GM12874 (cell line): Measurements from ENCODE around the gene MBD1.

Experiments used
- TF ChIP-seq, protein P1 (sequence below): IDR thresholded peaks from 2 replicates; pipeline ENCODE4 v1.5.1; 2011; ENCODE audit warnings: low read depth, mild to moderate bottlenecking, control low read depth, low read length, moderate library complexity; ENCODE audit not compliant: insufficient read depth

MBD1 gene

DNA sequence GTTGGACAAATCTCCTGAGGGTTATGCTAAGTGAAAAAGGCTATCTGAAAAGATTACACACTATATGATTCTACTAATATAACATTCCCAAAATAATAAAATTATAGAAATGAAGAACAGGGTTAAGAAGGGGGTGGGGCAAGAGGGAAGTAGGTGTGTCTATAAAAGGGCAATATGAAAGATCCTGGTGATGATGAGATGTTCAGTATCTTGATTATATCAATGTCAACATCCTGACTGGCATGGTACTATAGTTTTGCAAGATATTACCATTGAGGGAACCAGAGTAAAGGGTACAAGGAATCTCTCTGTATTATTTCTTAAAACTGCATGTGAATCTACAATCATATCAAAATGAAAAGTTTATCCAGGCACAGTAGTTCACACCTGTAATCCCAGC is 31.7 kb downstream of the MBD1 start:
- TF ChIP-seq, protein P1, sequence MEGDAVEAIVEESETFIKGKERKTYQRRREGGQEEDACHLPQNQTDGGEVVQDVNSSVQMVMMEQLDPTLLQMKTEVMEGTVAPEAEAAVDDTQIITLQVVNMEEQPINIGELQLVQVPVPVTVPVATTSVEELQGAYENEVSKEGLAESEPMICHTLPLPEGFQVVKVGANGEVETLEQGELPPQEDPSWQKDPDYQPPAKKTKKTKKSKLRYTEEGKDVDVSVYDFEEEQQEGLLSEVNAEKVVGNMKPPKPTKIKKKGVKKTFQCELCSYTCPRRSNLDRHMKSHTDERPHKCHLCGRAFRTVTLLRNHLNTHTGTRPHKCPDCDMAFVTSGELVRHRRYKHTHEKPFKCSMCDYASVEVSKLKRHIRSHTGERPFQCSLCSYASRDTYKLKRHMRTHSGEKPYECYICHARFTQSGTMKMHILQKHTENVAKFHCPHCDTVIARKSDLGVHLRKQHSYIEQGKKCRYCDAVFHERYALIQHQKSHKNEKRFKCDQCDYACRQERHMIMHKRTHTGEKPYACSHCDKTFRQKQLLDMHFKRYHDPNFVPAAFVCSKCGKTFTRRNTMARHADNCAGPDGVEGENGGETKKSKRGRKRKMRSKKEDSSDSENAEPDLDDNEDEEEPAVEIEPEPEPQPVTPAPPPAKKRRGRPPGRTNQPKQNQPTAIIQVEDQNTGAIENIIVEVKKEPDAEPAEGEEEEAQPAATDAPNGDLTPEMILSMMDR: no peak

DNA sequence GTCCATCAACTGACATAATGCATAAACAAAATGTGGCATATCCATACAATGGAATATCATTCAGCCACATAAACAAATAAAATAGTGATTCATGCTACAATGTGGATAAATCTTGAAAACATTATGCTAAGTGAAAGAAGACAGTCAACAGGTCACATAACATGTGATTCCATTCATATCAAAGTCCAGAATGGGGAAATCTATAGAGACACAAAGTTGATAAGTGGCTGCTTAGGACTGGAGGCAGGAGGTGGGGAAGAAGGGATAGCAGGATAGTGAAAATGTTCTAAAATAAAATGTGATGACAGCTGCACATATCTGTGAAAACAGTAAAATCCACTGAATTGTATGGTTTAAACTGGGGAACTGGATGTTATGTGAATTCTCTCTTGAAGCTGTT is 33.8 kb downstream of the MBD1 start:
- TF ChIP-seq, protein P1: no peak

DNA sequence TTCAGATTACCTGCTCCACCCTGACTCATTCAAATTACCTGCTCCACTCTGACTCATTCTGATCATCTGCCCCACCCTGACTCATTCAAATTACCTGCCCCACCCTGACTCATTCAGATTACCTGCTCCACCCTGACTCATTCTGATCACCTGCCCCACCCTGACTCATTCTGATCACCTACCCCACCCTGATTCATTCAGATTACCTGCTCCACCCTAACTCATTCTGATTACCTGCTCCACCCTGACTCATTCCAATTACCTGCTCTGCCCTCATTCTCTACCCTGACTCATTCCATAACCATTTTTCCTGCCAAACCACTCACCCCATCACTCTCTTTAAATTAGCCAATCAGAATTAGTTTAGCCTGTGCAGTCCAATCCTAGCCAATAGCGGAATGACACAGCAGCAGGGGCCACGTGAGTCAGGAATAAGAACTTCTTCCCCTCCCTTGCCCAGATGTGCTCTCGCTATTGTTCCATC is 41.2 kb downstream of the MBD1 start:
- TF ChIP-seq, protein P1: no peak

DNA sequence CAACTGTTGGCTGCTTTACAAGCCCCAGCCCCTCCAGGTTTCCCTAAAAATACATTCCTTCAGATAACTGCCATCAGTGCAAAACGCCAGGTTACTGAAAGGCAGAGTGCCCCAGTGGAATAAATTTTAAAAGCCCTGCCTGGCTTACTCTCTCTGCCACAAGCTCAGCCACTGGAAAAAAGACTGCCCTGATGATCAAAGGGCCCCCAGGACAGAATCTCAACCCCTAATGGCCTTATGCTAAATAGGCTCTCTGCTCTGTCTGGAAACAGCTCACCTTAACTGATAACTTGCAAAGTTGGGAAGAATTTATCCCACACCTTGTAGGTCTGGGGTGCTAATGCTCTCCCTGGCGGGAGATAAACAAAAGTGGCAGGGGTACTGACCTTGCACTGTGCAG is 48.9 kb downstream of the MBD1 start:
- TF ChIP-seq, protein P1: no peak

DNA sequence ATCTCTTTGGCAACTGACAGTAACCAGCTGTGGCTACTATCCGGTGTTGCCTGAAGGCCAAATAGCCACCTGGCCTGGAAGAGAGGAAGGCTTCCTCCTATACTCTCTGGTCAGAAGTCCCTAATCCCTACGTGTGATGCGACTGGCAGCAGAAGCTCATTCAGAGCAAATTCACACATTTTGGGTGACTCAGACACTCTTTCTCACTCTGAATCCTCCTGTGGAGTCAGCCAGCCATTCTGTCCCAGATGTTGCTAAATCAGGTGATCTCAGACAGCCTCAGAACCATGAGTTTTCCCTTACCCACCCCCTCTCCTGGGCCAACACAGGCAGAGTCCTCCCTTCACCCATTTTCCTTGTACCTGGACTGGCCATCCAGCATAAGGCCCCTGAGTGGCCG is 49.7 kb downstream of the MBD1 start:
- TF ChIP-seq, protein P1: no peak
